ENCODE data around the gene PID1.

PID1 gene

DNA sequence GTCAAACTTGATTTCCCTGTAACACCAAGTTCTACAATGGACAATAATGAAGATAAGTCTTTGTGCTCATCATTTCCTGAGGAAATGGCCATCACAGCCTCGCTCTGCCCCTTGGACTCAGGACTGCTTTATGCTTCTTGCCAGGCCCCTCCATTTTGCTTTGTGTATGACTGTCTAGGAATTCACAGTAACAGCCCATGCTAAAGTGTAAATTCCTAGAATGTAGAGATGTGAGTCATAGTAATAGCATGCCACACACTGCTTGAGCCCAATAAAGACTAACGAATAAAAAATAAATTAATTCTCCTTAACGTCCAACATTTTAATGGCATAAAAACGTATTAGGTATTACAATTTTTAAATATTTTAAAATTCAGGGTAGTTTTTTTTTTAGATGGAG, 226.5 kb downstream of the PID1 start:
- no peak overlapping the region for H3K23ac ChIP-seq (ENCODE audit: low read length)
- H3K4me3 ChIP-seq (ENCODE audit: low read depth, low read length) = no peak overlapping the region
- H3K4me1 ChIP-seq (ENCODE audit: control insufficient read depth in 1 of 2, insufficient read depth in 2 of 2, low read length in 2 of 2) = peaks cover 0 to 8% of the 10 kb centered on the region in 2 experiments
- no peak overlapping the region for H4K12ac ChIP-seq (ENCODE audit: low read depth, low read length)
- DNase-seq = peak in 1 of 2 donors; percentile 56
- H3K27me3 ChIP-seq (ENCODE audit: insufficient read depth, low read length) = no peaks in the 10 kb centered on the region
- no peak overlapping the region for H4K91ac ChIP-seq (ENCODE audit: low read depth, low read length)
- no peak overlapping the region for H3K9ac ChIP-seq (ENCODE audit: low read length)
- H3K18ac ChIP-seq (ENCODE audit: low read length) = no peak overlapping the region
- no peak overlapping the region for H4K8ac ChIP-seq (ENCODE audit: low read depth, low read length)
- H2AFZ ChIP-seq (ENCODE audit: insufficient read depth, low read length, poor library complexity) = no peak overlapping the region
- no peaks in the 10 kb centered on the region for H3K36me3 ChIP-seq (ENCODE audit: control insufficient read depth in 1 of 2, insufficient read depth in 2 of 2, low read length in 2 of 2)
- H2BK12ac ChIP-seq (ENCODE audit: low read length) = no peak overlapping the region
- no peak overlapping the region for H3K14ac ChIP-seq (ENCODE audit: low read length)
- no peaks in the 10 kb centered on the region for H3K79me2 ChIP-seq (ENCODE audit: control insufficient read depth, insufficient read depth, low read length, poor library complexity)
- H3K4ac ChIP-seq (ENCODE audit: low read depth, low read length) = no peak overlapping the region
- H3K4me2 ChIP-seq (ENCODE audit: low read length) = no peak overlapping the region
- no CpG with 5 or more reads among the region's 4 CpGs for WGBS (ENCODE audit: extremely low coverage, insufficient coverage, insufficient read length)
- H2AK5ac ChIP-seq (ENCODE audit: low read length) = no peak overlapping the region
- no peak overlapping the region for H2BK5ac ChIP-seq (ENCODE audit: low read depth, low read length, poor library complexity)
- no peak overlapping the region for H2BK120ac ChIP-seq (ENCODE audit: insufficient read depth, low read length, poor library complexity)
- H3K9me3 ChIP-seq (ENCODE audit: insufficient read depth, low read depth, low read length) = no peaks in the 10 kb centered on the region
- no peaks in the 10 kb centered on the region for H3K79me1 ChIP-seq (ENCODE audit: low read length)
- H3K27ac ChIP-seq (ENCODE audit: low read depth, low read length) = no peak overlapping the region

DNA sequence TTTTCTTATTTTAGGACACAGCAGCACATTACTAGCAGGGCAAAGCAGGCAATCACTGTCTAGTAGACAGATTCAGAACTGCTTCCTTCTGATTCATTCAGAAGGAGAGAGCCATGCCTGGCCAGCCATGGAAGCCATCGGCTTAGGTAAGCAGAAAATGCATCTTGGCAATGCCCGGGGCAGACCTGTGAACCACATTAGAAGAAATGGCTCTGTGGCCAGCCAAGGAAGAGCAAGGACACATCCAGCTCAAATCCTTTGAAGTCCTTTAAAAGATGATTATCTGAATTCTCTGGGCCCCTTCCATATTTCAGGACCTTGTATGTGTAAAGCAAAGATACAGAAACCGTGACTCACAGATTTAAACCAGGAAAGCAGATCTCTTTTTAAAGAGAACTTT, 227.4 kb downstream of the PID1 start:
- Histone ChIP-seq H3K4ac (ENCODE audit: low read depth, low read length) (no peak overlapping the region), H3K4me1 (ENCODE audit: control insufficient read depth in 1 of 2, insufficient read depth in 2 of 2, low read length in 2 of 2) (peaks cover 0 to 8% of the 10 kb centered on the region in 2 experiments), H3K27me3 (ENCODE audit: insufficient read depth, low read length) (no peaks in the 10 kb centered on the region), H3K9ac (ENCODE audit: low read length) (no peak overlapping the region), H4K8ac (ENCODE audit: low read depth, low read length) (no peak overlapping the region), H3K36me3 (ENCODE audit: control insufficient read depth in 1 of 2, insufficient read depth in 2 of 2, low read length in 2 of 2) (no peaks in the 10 kb centered on the region), H4K12ac (ENCODE audit: low read depth, low read length) (no peak overlapping the region), H3K4me2 (ENCODE audit: low read length) (no peak overlapping the region), H3K18ac (ENCODE audit: low read length) (no peak overlapping the region), H2AFZ (ENCODE audit: insufficient read depth, low read length, poor library complexity) (no peak overlapping the region), H3K27ac (ENCODE audit: low read depth, low read length) (no peak overlapping the region), H3K79me1 (ENCODE audit: low read length) (no peaks in the 10 kb centered on the region), H2BK5ac (ENCODE audit: low read depth, low read length, poor library complexity) (no peak overlapping the region), H2AK5ac (ENCODE audit: low read length) (no peak overlapping the region), H3K14ac (ENCODE audit: low read length) (no peak overlapping the region), H3K79me2 (ENCODE audit: control insufficient read depth, insufficient read depth, low read length, poor library complexity) (no peaks in the 10 kb centered on the region), H2BK12ac (ENCODE audit: low read length) (no peak overlapping the region), H3K4me3 (ENCODE audit: low read depth, low read length) (no peak overlapping the region), H3K23ac (ENCODE audit: low read length) (no peak overlapping the region), H4K91ac (ENCODE audit: low read depth, low read length) (no peak overlapping the region), H3K9me3 (ENCODE audit: insufficient read depth, low read depth, low read length) (no peaks in the 10 kb centered on the region), H2BK120ac (ENCODE audit: insufficient read depth, low read length, poor library complexity) (no peak overlapping the region)
- no peak for DNase-seq
- WGBS (ENCODE audit: extremely low coverage, insufficient coverage, insufficient read length) = no CpG with 5 or more reads among the region's 3 CpGs

GRCh38 chr2:229042349-229042748, 228.7 kb downstream of the PID1 start:
- Histone ChIP-seq H3K9me3 (ENCODE audit: insufficient read depth, low read depth, low read length) (no peaks in the 10 kb centered on the region), H3K23ac (ENCODE audit: low read length) (no peak overlapping the region), H3K4me1 (ENCODE audit: control insufficient read depth in 1 of 2, insufficient read depth in 2 of 2, low read length in 2 of 2) (peaks cover 0 to 8% of the 10 kb centered on the region in 2 experiments), H4K12ac (ENCODE audit: low read depth, low read length) (no peak overlapping the region), H4K8ac (ENCODE audit: low read depth, low read length) (no peak overlapping the region), H2BK120ac (ENCODE audit: insufficient read depth, low read length, poor library complexity) (no peak overlapping the region), H3K79me1 (ENCODE audit: low read length) (no peaks in the 10 kb centered on the region), H3K14ac (ENCODE audit: low read length) (no peak overlapping the region), H3K18ac (ENCODE audit: low read length) (no peak overlapping the region), H3K27me3 (ENCODE audit: insufficient read depth, low read length) (no peaks in the 10 kb centered on the region), H3K9ac (ENCODE audit: low read length) (no peak overlapping the region), H2BK12ac (ENCODE audit: low read length) (no peak overlapping the region), H3K4me2 (ENCODE audit: low read length) (no peak overlapping the region), H2AFZ (ENCODE audit: insufficient read depth, low read length, poor library complexity) (no peak overlapping the region), H3K79me2 (ENCODE audit: control insufficient read depth, insufficient read depth, low read length, poor library complexity) (no peaks in the 10 kb centered on the region), H3K4ac (ENCODE audit: low read depth, low read length) (no peak overlapping the region), H3K36me3 (ENCODE audit: control insufficient read depth in 1 of 2, insufficient read depth in 2 of 2, low read length in 2 of 2) (no peaks in the 10 kb centered on the region), H4K91ac (ENCODE audit: low read depth, low read length) (no peak overlapping the region), H3K4me3 (ENCODE audit: low read depth, low read length) (no peak overlapping the region), H2AK5ac (ENCODE audit: low read length) (no peak overlapping the region), H3K27ac (ENCODE audit: low read depth, low read length) (no peak overlapping the region), H2BK5ac (ENCODE audit: low read depth, low read length, poor library complexity) (no peak overlapping the region)
- WGBS (ENCODE audit: extremely low coverage, insufficient coverage, insufficient read length) = no CpG with 5 or more reads among the region's 2 CpGs
- DNase-seq = no peak

DNA sequence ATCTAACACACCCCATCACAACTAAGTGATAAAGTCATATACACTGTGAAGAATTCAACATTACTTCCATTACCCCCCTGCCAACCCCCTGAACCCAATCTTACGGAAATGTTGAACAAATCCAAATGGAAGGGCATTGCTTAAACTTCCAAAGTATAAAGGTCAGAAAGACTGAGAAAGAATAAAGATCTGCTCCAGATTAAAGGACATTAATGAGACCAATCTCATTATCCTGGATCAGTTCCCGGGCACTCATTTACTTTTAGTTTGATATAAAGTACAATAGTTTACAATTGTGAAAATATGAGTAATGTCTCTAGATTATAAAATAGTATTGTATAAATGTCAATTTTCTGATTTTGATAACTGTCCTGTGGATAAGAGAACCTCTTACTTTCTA, 229.4 kb downstream of the PID1 start:
- Histone ChIP-seq H3K4me2 (ENCODE audit: low read length) (no peak overlapping the region), H2BK12ac (ENCODE audit: low read length) (no peak overlapping the region), H3K79me2 (ENCODE audit: control insufficient read depth, insufficient read depth, low read length, poor library complexity) (no peaks in the 10 kb centered on the region), H3K4me1 (ENCODE audit: control insufficient read depth in 1 of 2, insufficient read depth in 2 of 2, low read length in 2 of 2) (peaks cover 0 to 8% of the 10 kb centered on the region in 2 experiments), H3K14ac (ENCODE audit: low read length) (no peak overlapping the region), H3K36me3 (ENCODE audit: control insufficient read depth in 1 of 2, insufficient read depth in 2 of 2, low read length in 2 of 2) (no peaks in the 10 kb centered on the region), H2BK120ac (ENCODE audit: insufficient read depth, low read length, poor library complexity) (no peak overlapping the region), H3K4me3 (ENCODE audit: low read depth, low read length) (no peak overlapping the region), H2AK5ac (ENCODE audit: low read length) (no peak overlapping the region), H3K79me1 (ENCODE audit: low read length) (no peaks in the 10 kb centered on the region), H3K27ac (ENCODE audit: low read depth, low read length) (no peak overlapping the region), H4K12ac (ENCODE audit: low read depth, low read length) (no peak overlapping the region), H3K4ac (ENCODE audit: low read depth, low read length) (no peak overlapping the region), H2BK5ac (ENCODE audit: low read depth, low read length, poor library complexity) (no peak overlapping the region), H3K23ac (ENCODE audit: low read length) (no peak overlapping the region), H4K8ac (ENCODE audit: low read depth, low read length) (no peak overlapping the region), H3K9ac (ENCODE audit: low read length) (no peak overlapping the region), H4K91ac (ENCODE audit: low read depth, low read length) (no peak overlapping the region), H3K18ac (ENCODE audit: low read length) (no peak overlapping the region), H3K9me3 (ENCODE audit: insufficient read depth, low read depth, low read length) (no peaks in the 10 kb centered on the region), H3K27me3 (ENCODE audit: insufficient read depth, low read length) (no peaks in the 10 kb centered on the region), H2AFZ (ENCODE audit: insufficient read depth, low read length, poor library complexity) (no peak overlapping the region)
- WGBS (ENCODE audit: extremely low coverage, insufficient coverage, insufficient read length) = no CpG with 5 or more reads among the region's 2 CpGs
- no peak for DNase-seq
